AG09319 (cell line): ENCODE data around the gene USP28.
A peak's percentile ranks its signal among the peaks of the same experiment; 100 is the strongest.
"Not testable (repeated sequence)": the region's sequence is repeated elsewhere in the genome, so short reads cannot be mapped to it uniquely, and the experiment has no call there.

Experiments used
- DNase-seq: peaks from one replicate; pipeline ENCODE4 v3.0.0-alpha.2; 2010; ENCODE audit warnings: low read depth; ENCODE audit errors: extremely low read depth
- CTCF ChIP-seq: IDR thresholded peaks from 2 replicates; pipeline ENCODE4 v1.5.1; 2011; ENCODE audit warnings: low read depth, mild to moderate bottlenecking, inconsistent platforms, low read length, moderate library complexity

The USP28 gene

GRCh38 chr11:113773416-113774173, 101.8 kb downstream of the USP28 start, which contains the start of gene ZW10:
Gene ZW10 (minus strand): TSS chr11:113773692. CDS start chr11:113773666, 26 bp downstream.
- TF ChIP-seq CTCF, result peak; percentile 76
- peak; percentile 93 for DNase-seq

GRCh38 chr11:113773092-113773415, 102.3 kb downstream of the USP28 start:
- no peak for TF ChIP-seq CTCF
- no peak for DNase-seq

- no peak for DNase-seq
- no peak for TF ChIP-seq CTCF
Measured at GRCh38 chr11:113771964-113772363, 103.4 kb downstream of the USP28 start.

GRCh38 chr11:113764527-113765219, 110.7 kb downstream of the USP28 start:
- no peak for DNase-seq

GRCh38 chr11:113763040-113763439, 112.3 kb downstream of the USP28 start:
- not testable (repeated sequence) for DNase-seq

More at GRCh38 chr11:113764527-113765219, 110.7 kb downstream of the USP28 start:
- TF ChIP-seq CTCF, result no peak

- no peak for DNase-seq
- no peak for TF ChIP-seq CTCF
Measured at GRCh38 chr11:113760241-113760640, 115.1 kb downstream of the USP28 start.

GRCh38 chr11:113752932-113753331, 122.4 kb downstream of the USP28 start:
- no peak for TF ChIP-seq CTCF
- DNase-seq, result no peak
